HUES48 (cell line): ENCODE data around the gene TMEM38B.
A peak's percentile ranks its signal among the peaks of the same experiment; 100 is the strongest.
"Not testable (repeated sequence)": the region's sequence is repeated elsewhere in the genome, so short reads cannot be mapped to it uniquely, and the experiment has no call there.

Experiments
- H3K27ac ChIP-seq: one replicate; pipeline ENCODE4 v1.7.0; 2013; ENCODE audit warnings: low read depth, low read length, inconsistent platforms
- H3K27me3 ChIP-seq: 2 replicates; pipeline ENCODE4 v1.6.1; 2013; ENCODE audit warnings: mild to moderate bottlenecking, low read length; ENCODE audit not compliant: control insufficient read depth, insufficient read depth
- H3K36me3 ChIP-seq: 2 replicates; pipeline ENCODE4 v1.6.1; 2013; ENCODE audit warnings: low read length; ENCODE audit not compliant: control insufficient read depth, insufficient read depth
- H3K4me1 ChIP-seq: 2 replicates; pipeline ENCODE4 v1.6.1; 2013; ENCODE audit warnings: mild to moderate bottlenecking, low read length; ENCODE audit not compliant: control insufficient read depth, insufficient read depth
- H3K4me3 ChIP-seq: 2 replicates; pipeline ENCODE4 v1.5.1; 2013; ENCODE audit warnings: mild to moderate bottlenecking, low read depth, low read length
- H3K9ac ChIP-seq: 2 replicates; pipeline ENCODE4 v1.6.1; 2013; ENCODE audit warnings: mild to moderate bottlenecking, low read depth, low read length, moderate library complexity
- H3K9me3 ChIP-seq: 2 replicates; pipeline ENCODE4 v1.6.1; 2013; ENCODE audit warnings: low read length; ENCODE audit not compliant: control insufficient read depth, insufficient read depth

The TMEM38B gene

GRCh38 chr9:105783495-105783872 is 89.1 kb downstream of the TMEM38B start:
- not testable (repeated sequence) for H3K36me3 ChIP-seq, H3K9ac ChIP-seq, H3K9me3 ChIP-seq, H3K27ac ChIP-seq, H3K27me3 ChIP-seq, H3K4me1 ChIP-seq
- H3K4me3 ChIP-seq, result peak overlapping the region; percentile 34; the same call in 1 of the 2 replicates

DNA sequence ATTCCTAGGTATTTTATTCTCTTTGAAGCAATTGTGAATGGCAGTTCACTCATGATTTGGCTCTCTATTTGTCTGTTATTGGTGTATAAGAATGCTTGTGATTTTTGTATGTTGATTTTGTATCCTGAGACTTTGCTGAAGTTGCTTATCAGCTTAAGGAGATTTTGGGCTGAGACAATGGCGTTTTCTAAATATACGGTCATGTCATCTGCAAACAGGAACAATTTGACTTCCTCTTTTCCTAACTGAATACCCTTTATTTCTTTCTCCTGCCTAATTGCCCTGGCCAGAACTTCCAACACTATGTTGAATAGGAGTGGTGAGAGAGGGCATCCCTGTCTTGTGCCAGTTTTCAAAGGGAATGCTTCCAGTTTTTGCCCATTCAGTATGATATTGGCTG is 92.5 kb downstream of the TMEM38B start:
- H3K36me3 ChIP-seq, H3K27me3 ChIP-seq, H3K27ac ChIP-seq, H3K4me1 ChIP-seq, H3K4me3 ChIP-seq, H3K9ac ChIP-seq, H3K9me3 ChIP-seq: not testable (repeated sequence)

- H3K9ac ChIP-seq, result no peak overlapping the region
- no peak overlapping the region for H3K4me3 ChIP-seq
- no peaks in the 10 kb centered on the region for H3K36me3 ChIP-seq
- no peaks in the 10 kb centered on the region for H3K27me3 ChIP-seq
- H3K9me3 ChIP-seq, result peaks cover 13% of the 10 kb centered on the region
- H3K27ac ChIP-seq, result no peak overlapping the region
- H3K4me1 ChIP-seq, result no peaks in the 10 kb centered on the region
These were observed 121.9 kb downstream of the TMEM38B start for GRCh38 chr9:105816202-105816744.

DNA sequence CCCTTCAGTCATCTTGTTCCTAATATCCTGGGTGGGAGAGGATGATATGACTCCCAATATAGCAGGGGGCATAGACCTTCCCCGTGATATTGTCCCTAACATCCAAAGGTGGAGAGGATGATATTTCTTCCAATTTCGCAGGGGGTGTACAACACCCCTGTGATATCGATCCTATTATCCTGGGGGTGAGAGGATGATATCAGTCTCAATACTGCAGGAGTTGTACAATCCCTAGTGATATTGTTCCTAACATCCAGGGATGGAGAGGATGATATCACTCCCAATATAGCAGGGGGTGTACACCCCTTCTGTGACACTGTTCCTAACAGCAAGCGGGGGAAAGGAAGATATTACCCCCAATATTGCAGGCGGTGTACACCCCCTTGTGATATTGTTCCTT is 122.6 kb downstream of the TMEM38B start:
- H3K27ac ChIP-seq, result no peak overlapping the region
- H3K9me3 ChIP-seq, result peaks cover 9% of the 10 kb centered on the region
- no peak overlapping the region for H3K9ac ChIP-seq
- no peaks in the 10 kb centered on the region for H3K4me1 ChIP-seq
- H3K27me3 ChIP-seq, result no peaks in the 10 kb centered on the region
- H3K36me3 ChIP-seq, result no peaks in the 10 kb centered on the region
- no peak overlapping the region for H3K4me3 ChIP-seq

GRCh38 chr9:105818903-105819302 is 124.6 kb downstream of the TMEM38B start:
- Histone ChIP-seq H3K9ac (no peak overlapping the region), H3K27ac (no peak overlapping the region), H3K4me1 (no peaks in the 10 kb centered on the region), H3K27me3 (no peaks in the 10 kb centered on the region), H3K36me3 (no peaks in the 10 kb centered on the region), H3K4me3 (no peak overlapping the region), H3K9me3 (peaks cover 2% of the 10 kb centered on the region; the same call in 1 of the 2 replicates)

- Histone ChIP-seq H3K36me3 (no peaks in the 10 kb centered on the region), H3K9ac (no peak overlapping the region), H3K27ac (no peak overlapping the region), H3K27me3 (no peaks in the 10 kb centered on the region), H3K4me1 (no peaks in the 10 kb centered on the region), H3K4me3 (no peak overlapping the region), H3K9me3 (peaks cover 2% of the 10 kb centered on the region; the same call in 1 of the 2 replicates)
These were observed 128.5 kb downstream of the TMEM38B start for GRCh38 chr9:105822814-105823213.
